Small intestine (tissue), 16 donors: ENCODE measurements around the gene SPIB. TPM values are rescaled to one million over a fixed set of nuclear protein-coding genes. Genes with fewer than 3 reads are reported as not detected.
A peak's percentile ranks its signal among the peaks of the same experiment; 100 is the strongest.

Source experiments
- DNase-seq, 2 donors: peaks; one replicate each; pipeline versions ENCODE4 v3.0.0 to v3.0.0-alpha.2; 2013
- FAIRE-seq: peaks from 2 replicates; lab custom pipeline; 2012; peaks lifted over from hg19 to GRCh38; lab: Jason Lieb, UNC
- H3K27ac ChIP-seq, 3 donors: one replicate each; pipeline ENCODE4 v1.5.1; 2013; ENCODE audit warnings: low read length in 2 of 3, mild to moderate bottlenecking in 2 of 3, control low read depth in 1 of 3, inconsistent platforms in 1 of 3, low read depth in 1 of 3, moderate library complexity in 1 of 3
- H3K27me3 ChIP-seq, 3 donors: one replicate each; pipeline ENCODE4 v1.6.1; 2013; ENCODE audit warnings: low read length in 3 of 3, inconsistent platforms in 1 of 3; ENCODE audit not compliant: control insufficient read depth in 3 of 3, insufficient read depth in 3 of 3
- H3K36me3 ChIP-seq, 3 donors: one replicate each; pipeline ENCODE4 v1.6.1; 2013; ENCODE audit warnings: low read length in 3 of 3, inconsistent platforms in 1 of 3, low read depth in 1 of 3, mild to moderate bottlenecking in 1 of 3, moderate library complexity in 1 of 3; ENCODE audit not compliant: control insufficient read depth in 3 of 3, insufficient read depth in 2 of 3
- H3K4me1 ChIP-seq, 3 donors: one replicate each; pipeline ENCODE4 v1.6.1; 2013; ENCODE audit warnings: low read length in 2 of 3, inconsistent platforms in 1 of 3, low read depth in 1 of 3, mild to moderate bottlenecking in 1 of 3, moderate library complexity in 1 of 3; ENCODE audit not compliant: control insufficient read depth in 3 of 3, insufficient read depth in 2 of 3
- H3K4me3 ChIP-seq, 3 donors: one replicate each; pipeline ENCODE4 v1.5.1; 2013; ENCODE audit warnings: low read length in 3 of 3, control low read depth in 1 of 3, inconsistent platforms in 1 of 3, low read depth in 1 of 3, mild to moderate bottlenecking in 1 of 3, moderate library complexity in 1 of 3
- H3K9me3 ChIP-seq, 2 donors: one replicate each; pipeline ENCODE4 v1.6.1; 2013; ENCODE audit warnings: low read depth in 1 of 2, low read length in 1 of 2; ENCODE audit not compliant: control insufficient read depth in 2 of 2, insufficient read depth in 1 of 2
- WGBS, 3 donors: extraction: QIAGEN DNeasy Blood & Tissue Kit; methylation state at CpG; one replicate each; pipeline ENCODE4 v1.1.7; 2013; 5-methylcytosine and 5-hydroxymethylcytosine counted together
- long read RNA-seq, 10 donors: transcript quantifications; one replicate each; lab custom pipeline, GENCODE V29; 2026
- polyA plus RNA-seq, 4 donors: library from polyadenylated mRNA; stranded (reverse) in 3 of 4; unstranded in 1 of 4; fragments of 200-250 nt in 3 of 4; fragments of 120-200 nt in 1 of 4; gene quantifications; one replicate each; pipeline versions ENCODE4 v1.2.1 to v1.2.3, GENCODE V29; 2013
- donor health status: healthy with polysubstance abuse.
- donor health status: control.
- donor health status: control.
- donor health status: Bipolar disorder and iron deficiency.
- donor health status: healthy.

SPIB gene
- 10 to 100 TPM; 16.6 to 44.3 (median 31.4) TPM for polyA plus RNA-seq
- long read RNA-seq, donor 1, transcript SPIB-205 (6 exons, 3,791 nt), result major isoform, 5 of 10 reads
- long read RNA-seq, donor 1, partial matches to known transcripts, result 0 of 10 reads
- long read RNA-seq, donor 1, other reads (novel, unspliced or antisense), result 0 of 10 reads
- long read RNA-seq, donor 2, partial matches to known transcripts, result 0 of 4 reads
- long read RNA-seq, donor 2, other reads (novel, unspliced or antisense), result 0 of 4 reads
- long read RNA-seq, donor 3, transcript SPIB-205 (6 exons, 3,791 nt), result major isoform, 5 of 5 reads
- long read RNA-seq, donor 3, partial matches to known transcripts, result 0 of 5 reads
- long read RNA-seq, donor 3, other reads (novel, unspliced or antisense), result 0 of 5 reads
- long read RNA-seq, donor 4, result 0 reads
- long read RNA-seq, donor 5, partial matches to known transcripts, result 0 of 2 reads
- long read RNA-seq, donor 5, other reads (novel, unspliced or antisense), result 0 of 2 reads
- long read RNA-seq, donor 6, partial matches to known transcripts, result 0 of 6 reads
- long read RNA-seq, donor 6, other reads (novel, unspliced or antisense), result 0 of 6 reads
- long read RNA-seq, donor 7, result 0 reads
- long read RNA-seq, donor 8, partial matches to known transcripts, result 0 of 1 reads
- long read RNA-seq, donor 8, other reads (novel, unspliced or antisense), result 0 of 1 reads
- long read RNA-seq, donor 9, partial matches to known transcripts, result 0 of 2 reads
- long read RNA-seq, donor 9, other reads (novel, unspliced or antisense), result 0 of 2 reads
- long read RNA-seq, donor 10, partial matches to known transcripts, result 0 of 4 reads
- long read RNA-seq, donor 10, other reads (novel, unspliced or antisense), result 0 of 4 reads

DNA sequence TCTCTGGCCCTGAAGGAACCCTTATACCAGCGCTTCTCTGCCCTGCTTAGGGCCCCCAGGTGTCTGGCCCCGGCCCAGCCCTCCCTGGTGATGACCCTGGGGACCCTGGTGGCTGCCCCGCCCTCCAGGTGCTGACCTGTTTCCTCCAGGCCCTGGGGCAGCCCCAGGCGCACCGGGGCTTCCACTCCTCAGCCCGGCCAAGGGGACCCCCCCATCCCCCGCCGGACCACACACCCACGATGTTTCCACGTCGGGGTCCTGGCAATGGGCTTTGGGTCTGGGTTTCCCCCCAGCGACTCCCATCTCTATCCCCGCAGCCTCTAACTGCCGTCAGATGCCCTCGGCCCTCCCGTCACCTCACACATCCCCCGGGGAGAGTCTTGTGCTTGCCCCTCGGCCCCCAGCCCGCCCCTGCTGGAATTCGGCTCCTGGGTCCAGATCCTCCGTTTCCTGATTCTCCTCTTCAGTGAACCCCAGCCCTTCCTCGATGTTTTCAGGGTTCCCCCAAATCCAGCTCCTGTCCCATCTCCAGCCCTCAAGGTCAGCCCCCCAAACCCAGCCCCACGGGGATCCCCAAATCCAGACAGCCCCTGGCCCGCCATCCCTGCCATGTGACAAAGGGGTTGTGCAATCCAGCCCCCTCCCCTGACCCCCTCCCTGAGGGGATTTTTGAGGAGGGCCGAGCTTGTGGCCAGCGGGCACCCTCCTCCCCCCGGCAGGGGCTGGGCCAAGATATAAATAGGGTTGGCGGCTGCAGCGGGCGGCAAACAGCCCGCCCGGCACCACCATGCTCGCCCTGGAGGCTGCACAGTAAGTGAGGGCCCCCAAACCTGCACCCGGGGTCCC lies at the start of gene SPIB:
SPIB (plus strand) TSS at position 763 of the 846 bp plus-strand sequence; CDS start at position 788, 25 bp downstream.
- Histone ChIP-seq H3K4me3 (peak within 1 kb of the TSS in 1 of 3 donors; percentile 21), H3K27ac (no peak within 1 kb of the TSS), H3K9me3 (no peaks in the 10 kb centered on the region), H3K4me1 (peaks cover 0 to 26% (median 0%) of the 10 kb centered on the region in 3 donors), H3K36me3 (peaks cover 0 to 5% (median 0%) of the 10 kb centered on the region in 3 donors), H3K27me3 (peaks cover 0 to 26% (median 7%) of the 10 kb centered on the region in 3 donors)
- no peak for FAIRE-seq
- DNase-seq, result no peak
- 13 to 20% (median 17%) methylated on average over 28 to 34 of the region's 34 CpGs for WGBS, 3 donors

DNA sequence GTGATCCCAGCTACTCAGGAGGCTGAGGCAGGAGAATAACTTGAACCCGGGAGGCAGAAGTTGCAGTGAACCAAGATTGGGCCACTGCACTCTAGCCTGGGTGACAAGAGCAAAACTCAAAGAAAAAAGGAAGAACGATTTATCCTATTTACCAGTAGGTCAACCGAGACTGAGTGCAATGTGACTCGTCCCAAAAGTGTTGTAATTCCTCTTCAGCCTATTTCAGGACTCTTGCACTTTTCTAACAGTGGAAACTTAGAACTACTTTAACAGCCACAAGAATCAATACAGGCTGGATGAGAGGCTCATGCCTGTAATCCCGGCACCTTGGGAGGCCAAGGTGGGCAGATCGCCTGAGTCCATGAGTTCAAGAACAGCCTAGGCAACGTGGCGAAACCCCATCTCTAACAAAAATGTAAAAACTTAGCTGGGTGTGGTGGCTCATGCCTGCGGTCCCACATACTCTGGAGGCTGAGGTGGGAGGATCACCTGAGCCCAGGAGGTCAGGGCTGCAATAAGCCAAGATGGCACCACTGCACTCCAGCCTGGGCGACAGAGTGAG lies 46.7 kb upstream of the SPIB start:
- Histone ChIP-seq H3K36me3 (no peaks in the 10 kb centered on the region), H3K4me1 (peaks cover 0 to 2% (median 2%) of the 10 kb centered on the region in 3 donors), H3K27me3 (no peaks in the 10 kb centered on the region), H3K27ac (no peak overlapping the region), H3K9me3 (no peaks in the 10 kb centered on the region), H3K4me3 (no peak overlapping the region)
- 71 to 86% (median 80%) methylated on average over 10 of the region's 10 CpGs for WGBS, 3 donors
- FAIRE-seq (no peak), DNase-seq (no peak)

GRCh38 chr19:50376166-50377050 lies 42.3 kb upstream of the SPIB start, which contains the start of gene NR1H2:
NR1H2 (plus strand) TSS chr19:50376457; CDS start chr19:50377606, 1,149 bp downstream.
- no peaks in the 10 kb centered on the region for H3K9me3 ChIP-seq
- DNase-seq, result peak; percentile 97 to 98
- FAIRE-seq, result no peak
- no peaks in the 10 kb centered on the region for H3K4me1 ChIP-seq
- peaks cover 6 to 42% (median 10%) of the 10 kb centered on the region in 3 donors for H3K36me3 ChIP-seq
- WGBS, 3 donors, result 1% methylated on average over 55 to 67 of the region's 67 CpGs
- H3K4me3 ChIP-seq, result peak within 1 kb of the TSS; percentile 80 to 92 (median 80)
- H3K27ac ChIP-seq, result peak within 1 kb of the TSS; percentile 97 to 100 (median 98)
- H3K27me3 ChIP-seq, result no peaks in the 10 kb centered on the region

DNA sequence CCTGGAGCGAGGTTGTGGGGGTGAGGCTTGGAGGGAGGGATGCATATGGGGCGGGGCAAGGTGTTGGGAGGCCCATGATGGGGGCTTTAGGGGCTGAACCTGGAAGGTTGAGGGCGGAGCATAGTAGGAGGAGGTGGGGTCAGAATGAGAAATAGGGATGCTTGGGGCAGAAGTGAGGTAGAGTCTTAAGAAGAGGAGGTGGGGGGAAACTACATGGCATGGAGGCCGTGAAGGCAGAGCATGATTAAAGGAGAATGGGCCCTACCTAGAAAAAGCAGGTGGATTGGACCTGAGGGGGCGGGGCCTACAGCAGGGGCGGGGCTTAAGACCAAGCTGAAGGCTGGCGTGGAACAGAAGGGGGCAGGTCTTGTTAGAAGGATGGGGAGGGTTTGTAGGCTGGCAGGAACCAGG lies 41.7 kb upstream of the SPIB start:
- DNase-seq (peak; percentile 32 to 45), FAIRE-seq (no peak)
- WGBS, 3 donors, result 41 to 50% (median 48%) methylated on average over 6 to 7 of the region's 7 CpGs
- H3K27me3 ChIP-seq, result no peaks in the 10 kb centered on the region
- peak overlapping the region in 1 of 3 donors; percentile 92 for H3K4me3 ChIP-seq
- peak overlapping the region in 1 of 3 donors; percentile 34 for H3K27ac ChIP-seq
- H3K36me3 ChIP-seq, result peaks cover 6 to 49% (median 13%) of the 10 kb centered on the region in 3 donors
- no peaks in the 10 kb centered on the region for H3K9me3 ChIP-seq
- H3K4me1 ChIP-seq, result no peaks in the 10 kb centered on the region

DNA sequence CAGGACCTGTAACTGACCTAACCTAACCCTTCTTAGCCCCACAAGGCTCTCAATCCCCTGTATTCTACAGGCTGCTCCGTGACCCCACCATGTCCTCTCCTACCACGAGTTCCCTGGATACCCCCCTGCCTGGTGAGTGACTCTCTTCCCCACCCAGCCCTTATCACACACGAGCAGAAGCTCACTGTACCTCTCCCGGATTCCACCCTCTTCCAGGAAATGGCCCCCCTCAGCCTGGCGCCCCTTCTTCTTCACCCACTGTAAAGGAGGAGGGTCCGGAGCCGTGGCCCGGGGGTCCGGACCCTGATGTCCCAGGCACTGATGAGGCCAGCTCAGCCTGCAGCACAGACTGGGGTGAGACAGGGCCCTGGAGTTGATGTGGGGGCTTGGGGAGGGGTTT lies 41.2 kb upstream of the SPIB start:
- Histone ChIP-seq H3K36me3 (peaks cover 11 to 53% (median 13%) of the 10 kb centered on the region in 3 donors), H3K4me1 (no peaks in the 10 kb centered on the region), H3K27ac (no peak overlapping the region), H3K9me3 (no peaks in the 10 kb centered on the region), H3K4me3 (no peak overlapping the region), H3K27me3 (no peaks in the 10 kb centered on the region)
- 77 to 82% (median 80%) methylated on average over 8 to 9 of the region's 9 CpGs for WGBS, 3 donors
- FAIRE-seq (no peak), DNase-seq (no peak)

GRCh38 chr19:50378169-50378862 lies 40.4 kb upstream of the SPIB start:
- no peak for DNase-seq

GRCh38 chr19:50378863-50379236 lies 39.9 kb upstream of the SPIB start:
- H3K27me3 ChIP-seq, result no peaks in the 10 kb centered on the region
- H3K36me3 ChIP-seq, result peaks cover 13 to 61% (median 16%) of the 10 kb centered on the region in 3 donors
- no peaks in the 10 kb centered on the region for H3K9me3 ChIP-seq
- FAIRE-seq, result no peak
- no peak for DNase-seq
- H3K27ac ChIP-seq, result no peak overlapping the region
- no peak overlapping the region for H3K4me3 ChIP-seq
- 94 to 96% (median 95%) methylated on average over 10 of the region's 10 CpGs for WGBS, 3 donors
- H3K4me1 ChIP-seq, result no peaks in the 10 kb centered on the region

More at GRCh38 chr19:50378169-50378862, 40.4 kb upstream of the SPIB start:
- H3K9me3 ChIP-seq, result no peaks in the 10 kb centered on the region
- H3K27me3 ChIP-seq, result no peaks in the 10 kb centered on the region
- H3K36me3 ChIP-seq, result peaks cover 13 to 61% (median 16%) of the 10 kb centered on the region in 3 donors
- 94 to 95% (median 94%) methylated on average over 36 of the region's 36 CpGs for WGBS, 3 donors
- H3K4me3 ChIP-seq, result no peak overlapping the region
- H3K4me1 ChIP-seq, result no peaks in the 10 kb centered on the region
- FAIRE-seq, result no peak
- no peak overlapping the region for H3K27ac ChIP-seq
